Muscle layer of colon (tissue), 2 donors: ENCODE measurements around the gene NEURL2.
A peak's percentile ranks its signal among the peaks of the same experiment; 100 is the strongest.

Experiments used
- H3K27ac ChIP-seq: one replicate; pipeline ENCODE4 v1.7.0; 2013; ENCODE audit warnings: low read depth, mild to moderate bottlenecking, low read length, moderate library complexity
- H3K27me3 ChIP-seq, 2 donors: one replicate each; pipeline ENCODE4 v1.7.0; 2013; ENCODE audit warnings: low read length in 2 of 2, mild to moderate bottlenecking in 2 of 2; ENCODE audit not compliant: insufficient read depth in 2 of 2, control insufficient read depth in 1 of 2
- H3K36me3 ChIP-seq: one replicate; pipeline ENCODE4 v1.7.0; 2013; ENCODE audit warnings: mild to moderate bottlenecking, low read length; ENCODE audit not compliant: insufficient read depth
- H3K4me1 ChIP-seq: one replicate; pipeline ENCODE4 v1.7.0; 2013; ENCODE audit warnings: mild to moderate bottlenecking, low read length; ENCODE audit not compliant: insufficient read depth
- H3K4me3 ChIP-seq, 2 donors: one replicate each; pipeline ENCODE4 v1.7.0; 2013; ENCODE audit warnings: low read length in 2 of 2, low read depth in 1 of 2, mild to moderate bottlenecking in 1 of 2, moderate library complexity in 1 of 2
- H3K9ac ChIP-seq: one replicate; pipeline ENCODE4 v1.7.0; 2013; ENCODE audit warnings: low read length
- H3K9me3 ChIP-seq: one replicate; pipeline ENCODE4 v1.7.0; 2013; ENCODE audit warnings: mild to moderate bottlenecking, low read length
- donor health status: abdominal sarcoma.
- donor health status: Adenocarcinoma of cecum.

Gene NEURL2

GRCh38 chr20:45857882-45858216 lies 33.2 kb downstream of the NEURL2 start:
- H3K36me3 ChIP-seq: peaks cover 19% of the 10 kb centered on the region
- peak overlapping the region; percentile 74 for H3K27ac ChIP-seq
- H3K27me3 ChIP-seq: no peaks in the 10 kb centered on the region
- peak overlapping the region; percentile 78 to 92 for H3K4me3 ChIP-seq
- no peak overlapping the region for H3K9ac ChIP-seq
- no peaks in the 10 kb centered on the region for H3K9me3 ChIP-seq
- peaks cover 18% of the 10 kb centered on the region for H3K4me1 ChIP-seq

GRCh38 chr20:45857114-45857881 lies 33.7 kb downstream of the NEURL2 start, which contains the start of the genes ACOT8 and ZSWIM3:
Gene ACOT8, minus strand, starts transcription at chr20:45857392. Its CDS starts 77 bp downstream, at chr20:45857315.
Gene ZSWIM3, plus strand, starts transcription at chr20:45857614. Its CDS starts 212 bp downstream, at chr20:45857826.
- Histone ChIP-seq H3K4me3 (peak within 1 kb of the TSS; percentile 78 to 92), H3K9me3 (no peaks in the 10 kb centered on the region), H3K36me3 (peaks cover 20% of the 10 kb centered on the region), H3K27ac (peak within 1 kb of the TSS; percentile 80), H3K27me3 (no peaks in the 10 kb centered on the region), H3K9ac (peak within 1 kb of the TSS; percentile 71), H3K4me1 (peaks cover 18% of the 10 kb centered on the region)

- Histone ChIP-seq H3K27me3 (no peaks in the 10 kb centered on the region), H3K9me3 (no peaks in the 10 kb centered on the region), H3K4me1 (peaks cover 18% of the 10 kb centered on the region), H3K36me3 (peaks cover 42% of the 10 kb centered on the region), H3K27ac (no peak overlapping the region), H3K4me3 (no peak overlapping the region), H3K9ac (no peak overlapping the region)
Observed at GRCh38 chr20:45853484-45853883, 37.5 kb downstream of the NEURL2 start.

- Histone ChIP-seq H3K4me3 (no peak overlapping the region), H3K4me1 (peaks cover 18% of the 10 kb centered on the region), H3K9me3 (no peaks in the 10 kb centered on the region), H3K36me3 (peaks cover 49% of the 10 kb centered on the region), H3K9ac (no peak overlapping the region), H3K27me3 (no peaks in the 10 kb centered on the region), H3K27ac (no peak overlapping the region)
Observed at GRCh38 chr20:45852326-45852725, 38.7 kb downstream of the NEURL2 start.

- peaks cover 54% of the 10 kb centered on the region for H3K36me3 ChIP-seq
- H3K27me3 ChIP-seq: no peaks in the 10 kb centered on the region
- H3K4me3 ChIP-seq: no peak overlapping the region
- H3K9me3 ChIP-seq: no peaks in the 10 kb centered on the region
- H3K27ac ChIP-seq: no peak overlapping the region
- peaks cover 16% of the 10 kb centered on the region for H3K4me1 ChIP-seq
- H3K9ac ChIP-seq: no peak overlapping the region
Observed at GRCh38 chr20:45851501-45851900, 39.5 kb downstream of the NEURL2 start.

GRCh38 chr20:45850926-45851325 lies 40.1 kb downstream of the NEURL2 start:
- Histone ChIP-seq H3K27ac (no peak overlapping the region), H3K36me3 (peaks cover 59% of the 10 kb centered on the region), H3K4me3 (no peak overlapping the region), H3K9ac (no peak overlapping the region), H3K4me1 (peaks cover 14% of the 10 kb centered on the region), H3K27me3 (no peaks in the 10 kb centered on the region), H3K9me3 (no peaks in the 10 kb centered on the region)

GRCh38 chr20:45850238-45850637 lies 40.8 kb downstream of the NEURL2 start:
- Histone ChIP-seq H3K9ac (no peak overlapping the region), H3K9me3 (no peaks in the 10 kb centered on the region), H3K4me1 (peaks cover 11% of the 10 kb centered on the region), H3K4me3 (no peak overlapping the region), H3K36me3 (peaks cover 63% of the 10 kb centered on the region), H3K27ac (no peak overlapping the region), H3K27me3 (no peaks in the 10 kb centered on the region)

- H3K4me3 ChIP-seq: no peak overlapping the region
- H3K27me3 ChIP-seq: no peaks in the 10 kb centered on the region
- H3K9ac ChIP-seq: no peak overlapping the region
- no peak overlapping the region for H3K27ac ChIP-seq
- peaks cover 62% of the 10 kb centered on the region for H3K36me3 ChIP-seq
- peaks cover 5% of the 10 kb centered on the region for H3K4me1 ChIP-seq
- H3K9me3 ChIP-seq: no peaks in the 10 kb centered on the region
Observed at GRCh38 chr20:45848969-45849582, 41.9 kb downstream of the NEURL2 start.

GRCh38 chr20:45848421-45848820 lies 42.6 kb downstream of the NEURL2 start:
- Histone ChIP-seq H3K4me1 (peaks cover 12% of the 10 kb centered on the region), H3K27me3 (no peaks in the 10 kb centered on the region), H3K9me3 (no peaks in the 10 kb centered on the region), H3K27ac (no peak overlapping the region), H3K36me3 (peaks cover 64% of the 10 kb centered on the region), H3K9ac (no peak overlapping the region), H3K4me3 (no peak overlapping the region)

GRCh38 chr20:45845452-45845851 lies 45.6 kb downstream of the NEURL2 start:
- H3K27me3 ChIP-seq: no peaks in the 10 kb centered on the region
- no peak overlapping the region for H3K4me3 ChIP-seq
- H3K4me1 ChIP-seq: peaks cover 37% of the 10 kb centered on the region
- H3K27ac ChIP-seq: no peak overlapping the region
- H3K36me3 ChIP-seq: peaks cover 62% of the 10 kb centered on the region
- no peak overlapping the region for H3K9ac ChIP-seq
- no peaks in the 10 kb centered on the region for H3K9me3 ChIP-seq

GRCh38 chr20:45843506-45843905 lies 47.5 kb downstream of the NEURL2 start:
- peaks cover 59% of the 10 kb centered on the region for H3K36me3 ChIP-seq
- H3K9ac ChIP-seq: no peak overlapping the region
- H3K27me3 ChIP-seq: no peaks in the 10 kb centered on the region
- no peaks in the 10 kb centered on the region for H3K9me3 ChIP-seq
- no peak overlapping the region for H3K4me3 ChIP-seq
- H3K27ac ChIP-seq: no peak overlapping the region
- H3K4me1 ChIP-seq: peaks cover 37% of the 10 kb centered on the region
